ENCODE measurements around the gene RYR2. TPM values are rescaled to one million over a fixed set of nuclear protein-coding genes. Genes with fewer than 3 reads are reported as not detected.

RYR2 gene
- total RNA-seq, 1 donor from 2014 or later, result 4.8 TPM

DNA sequence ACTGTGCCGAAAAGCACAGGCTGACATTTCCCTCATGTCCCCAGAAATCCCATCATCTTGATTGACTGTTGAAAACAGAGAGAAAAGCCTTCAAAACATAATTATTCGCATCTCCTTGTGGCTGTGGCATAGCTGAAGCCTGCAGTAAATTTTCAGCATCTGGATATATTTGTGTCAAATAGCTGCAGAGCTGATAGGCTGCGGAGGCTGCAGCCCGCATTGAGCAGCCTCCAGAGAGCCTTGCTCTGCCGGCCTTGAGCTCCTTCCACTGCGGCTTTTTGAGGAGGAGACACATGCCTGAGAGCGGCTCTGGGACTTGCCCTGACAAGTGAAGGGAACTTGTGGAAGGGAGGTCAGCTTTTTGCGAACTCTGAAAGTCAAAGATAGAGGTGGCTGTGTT is 144.7 kb downstream of the RYR2 start:
- Histone ChIP-seq H3K36me3 (no peaks in the 10 kb centered on the region), H3K27me3 (ENCODE audit: low read depth) (no peaks in the 10 kb centered on the region), H3K9me3 (no peaks in the 10 kb centered on the region), H3K27ac (no peak overlapping the region), H3K4me3 (no peak overlapping the region), H3K4me1 (no peaks in the 10 kb centered on the region)
- intact Hi-C loops (cut with DNase I), result no loop called here
- no peak for DNase-seq
- ATAC-seq, result no peak
- TF ChIP-seq, protein P1, sequence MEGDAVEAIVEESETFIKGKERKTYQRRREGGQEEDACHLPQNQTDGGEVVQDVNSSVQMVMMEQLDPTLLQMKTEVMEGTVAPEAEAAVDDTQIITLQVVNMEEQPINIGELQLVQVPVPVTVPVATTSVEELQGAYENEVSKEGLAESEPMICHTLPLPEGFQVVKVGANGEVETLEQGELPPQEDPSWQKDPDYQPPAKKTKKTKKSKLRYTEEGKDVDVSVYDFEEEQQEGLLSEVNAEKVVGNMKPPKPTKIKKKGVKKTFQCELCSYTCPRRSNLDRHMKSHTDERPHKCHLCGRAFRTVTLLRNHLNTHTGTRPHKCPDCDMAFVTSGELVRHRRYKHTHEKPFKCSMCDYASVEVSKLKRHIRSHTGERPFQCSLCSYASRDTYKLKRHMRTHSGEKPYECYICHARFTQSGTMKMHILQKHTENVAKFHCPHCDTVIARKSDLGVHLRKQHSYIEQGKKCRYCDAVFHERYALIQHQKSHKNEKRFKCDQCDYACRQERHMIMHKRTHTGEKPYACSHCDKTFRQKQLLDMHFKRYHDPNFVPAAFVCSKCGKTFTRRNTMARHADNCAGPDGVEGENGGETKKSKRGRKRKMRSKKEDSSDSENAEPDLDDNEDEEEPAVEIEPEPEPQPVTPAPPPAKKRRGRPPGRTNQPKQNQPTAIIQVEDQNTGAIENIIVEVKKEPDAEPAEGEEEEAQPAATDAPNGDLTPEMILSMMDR (IDR thresholded peaks at IDR 0.05), result no peak

DNA sequence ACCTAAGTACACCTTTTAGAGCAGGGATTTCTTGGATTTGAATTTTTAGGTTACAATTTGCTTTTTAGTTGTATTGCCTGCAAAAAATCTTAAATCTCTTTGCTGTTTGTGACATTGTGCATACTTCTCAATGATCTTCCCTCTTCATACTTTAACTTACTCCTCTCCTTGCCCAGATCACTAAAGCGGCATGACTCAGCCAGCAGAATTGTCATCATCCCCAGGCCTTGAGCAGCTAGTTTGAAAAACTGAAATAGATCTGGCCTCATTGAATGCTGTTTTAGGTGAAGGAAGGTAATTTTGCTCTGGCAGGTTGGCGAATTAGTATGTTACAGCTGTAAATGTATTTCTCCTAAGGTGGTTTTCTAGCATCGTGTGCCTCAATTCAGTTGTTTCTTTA is 145.9 kb downstream of the RYR2 start:
- intact Hi-C loops (cut with DNase I), result no loop called here
- Histone ChIP-seq H3K4me1 (no peaks in the 10 kb centered on the region), H3K9me3 (no peaks in the 10 kb centered on the region), H3K27ac (no peak overlapping the region), H3K4me3 (no peak overlapping the region), H3K36me3 (no peaks in the 10 kb centered on the region), H3K27me3 (ENCODE audit: low read depth) (no peaks in the 10 kb centered on the region)
- TF ChIP-seq, protein P1 (IDR thresholded peaks at IDR 0.05), result no peak
- ATAC-seq (no peak), DNase-seq (no peak)

DNA sequence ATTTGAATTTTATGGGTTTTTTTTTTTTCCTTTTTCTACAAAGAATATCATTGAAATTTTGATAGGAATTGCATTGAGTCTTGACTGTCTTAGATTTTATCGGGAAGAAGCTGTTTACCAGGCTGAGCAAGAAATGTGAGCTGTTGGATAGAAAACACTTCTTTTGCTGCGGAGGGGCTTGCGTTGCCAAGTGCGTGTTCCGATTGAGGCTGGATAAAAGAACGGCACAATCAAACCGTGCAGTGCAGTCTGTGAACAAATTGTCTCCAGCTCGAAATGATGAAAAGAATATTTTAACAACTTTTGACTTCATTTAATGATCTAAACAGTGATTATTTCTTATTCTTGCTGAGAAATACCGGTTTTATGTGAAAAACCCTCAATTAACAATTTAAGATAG is 149.4 kb downstream of the RYR2 start:
- DNase-seq (no peak), ATAC-seq (no peak)
- Histone ChIP-seq H3K4me3 (no peak overlapping the region), H3K36me3 (no peaks in the 10 kb centered on the region), H3K4me1 (no peaks in the 10 kb centered on the region), H3K27me3 (ENCODE audit: low read depth) (no peaks in the 10 kb centered on the region), H3K9me3 (no peaks in the 10 kb centered on the region), H3K27ac (no peak overlapping the region)
- TF ChIP-seq, protein P1 (IDR thresholded peaks at IDR 0.05), result no peak
- intact Hi-C loops (cut with DNase I), result no loop called here

DNA sequence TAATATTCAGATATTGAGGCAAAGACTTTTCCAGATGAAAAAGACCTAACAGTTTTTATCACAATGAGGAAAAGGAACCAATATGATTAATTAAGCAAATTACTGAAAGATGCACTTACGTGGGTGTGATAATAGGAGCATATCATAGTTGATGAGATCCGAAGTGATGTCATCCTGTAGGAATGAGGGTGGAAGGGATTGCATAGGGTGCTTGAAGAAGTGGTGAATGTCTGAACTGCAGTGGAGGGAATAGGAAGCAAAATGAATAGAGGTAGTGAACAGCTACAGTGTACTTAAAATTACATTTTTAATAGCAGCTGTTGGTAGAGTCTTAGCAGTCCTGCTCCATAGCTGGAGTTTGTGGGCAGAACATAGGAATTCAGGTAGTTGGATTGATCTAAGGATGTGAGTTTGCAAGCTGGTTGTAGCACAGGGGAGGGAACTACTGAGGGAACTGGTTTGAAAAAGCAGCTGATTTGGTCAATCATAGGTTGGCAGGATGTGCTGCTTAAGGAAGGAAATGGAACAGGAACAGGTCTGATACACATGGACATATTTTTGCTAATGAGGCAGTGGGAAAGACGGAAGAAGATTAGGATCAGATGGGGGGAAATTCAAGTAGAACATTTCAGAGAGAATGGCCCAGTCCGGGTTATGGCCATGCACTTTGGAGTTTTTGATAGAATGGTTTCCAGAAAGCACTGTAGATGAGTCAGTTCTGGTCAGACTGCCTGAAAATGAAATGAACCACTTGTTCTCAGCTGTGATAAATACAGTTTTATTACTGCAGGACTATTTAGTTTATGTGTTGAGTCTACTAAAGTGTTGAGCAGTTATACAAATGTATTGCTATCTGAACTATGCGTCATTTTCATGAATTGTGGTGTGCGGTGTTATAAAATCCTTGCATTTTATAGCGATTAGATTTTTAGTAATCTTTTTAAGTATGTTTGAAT is 155.8 kb downstream of the RYR2 start:
- TF ChIP-seq, protein P1 (IDR thresholded peaks at IDR 0.05), result no peak

DNA sequence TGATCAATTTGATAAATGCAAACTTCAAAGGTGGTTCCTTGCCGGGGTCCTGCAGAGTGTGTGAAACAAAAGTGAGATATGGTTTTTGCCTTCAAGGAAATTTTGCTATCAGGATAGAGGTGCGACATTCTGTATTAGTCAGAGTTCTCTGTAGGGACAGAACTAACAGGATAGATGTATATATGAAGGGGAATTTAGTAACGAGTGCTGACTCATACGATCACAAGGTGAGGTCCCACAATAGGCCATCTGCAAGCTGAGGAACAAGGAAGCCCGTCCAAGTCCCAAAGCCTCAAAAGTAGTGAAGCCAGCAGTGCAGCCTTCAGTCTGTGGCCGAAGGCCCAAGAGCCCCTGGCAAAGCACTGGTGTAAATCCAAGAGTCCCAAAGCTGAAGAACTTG is 157.0 kb downstream of the RYR2 start:
- no peaks in the 10 kb centered on the region for H3K4me1 ChIP-seq
- no peak for DNase-seq
- no peaks in the 10 kb centered on the region for H3K9me3 ChIP-seq
- TF ChIP-seq, protein P1 (IDR thresholded peaks at IDR 0.05), result no peak
- H3K27me3 ChIP-seq (ENCODE audit: low read depth), result no peaks in the 10 kb centered on the region
- intact Hi-C loops (cut with DNase I), result no loop called here
- no peak overlapping the region for H3K27ac ChIP-seq
- ATAC-seq, result no peak
- H3K4me3 ChIP-seq, result no peak overlapping the region
- no peaks in the 10 kb centered on the region for H3K36me3 ChIP-seq

More for the DNA sequence above, 155.8 kb downstream of the RYR2 start:
- ATAC-seq, result no peak
- intact Hi-C loops (cut with DNase I), result no loop called here
- no peaks in the 10 kb centered on the region for H3K9me3 ChIP-seq
- no peak overlapping the region for H3K4me3 ChIP-seq
- no peaks in the 10 kb centered on the region for H3K36me3 ChIP-seq
- H3K27ac ChIP-seq, result no peak overlapping the region
- DNase-seq, result no peak
- no peaks in the 10 kb centered on the region for H3K4me1 ChIP-seq
- no peaks in the 10 kb centered on the region for H3K27me3 ChIP-seq (ENCODE audit: low read depth)

Measured in lower lobe of right lung (tissue), 2 donors.